Measurements from ENCODE around the gene BAK1.
A peak's percentile ranks its signal among the peaks of the same experiment; 100 is the strongest.

The BAK1 gene

DNA sequence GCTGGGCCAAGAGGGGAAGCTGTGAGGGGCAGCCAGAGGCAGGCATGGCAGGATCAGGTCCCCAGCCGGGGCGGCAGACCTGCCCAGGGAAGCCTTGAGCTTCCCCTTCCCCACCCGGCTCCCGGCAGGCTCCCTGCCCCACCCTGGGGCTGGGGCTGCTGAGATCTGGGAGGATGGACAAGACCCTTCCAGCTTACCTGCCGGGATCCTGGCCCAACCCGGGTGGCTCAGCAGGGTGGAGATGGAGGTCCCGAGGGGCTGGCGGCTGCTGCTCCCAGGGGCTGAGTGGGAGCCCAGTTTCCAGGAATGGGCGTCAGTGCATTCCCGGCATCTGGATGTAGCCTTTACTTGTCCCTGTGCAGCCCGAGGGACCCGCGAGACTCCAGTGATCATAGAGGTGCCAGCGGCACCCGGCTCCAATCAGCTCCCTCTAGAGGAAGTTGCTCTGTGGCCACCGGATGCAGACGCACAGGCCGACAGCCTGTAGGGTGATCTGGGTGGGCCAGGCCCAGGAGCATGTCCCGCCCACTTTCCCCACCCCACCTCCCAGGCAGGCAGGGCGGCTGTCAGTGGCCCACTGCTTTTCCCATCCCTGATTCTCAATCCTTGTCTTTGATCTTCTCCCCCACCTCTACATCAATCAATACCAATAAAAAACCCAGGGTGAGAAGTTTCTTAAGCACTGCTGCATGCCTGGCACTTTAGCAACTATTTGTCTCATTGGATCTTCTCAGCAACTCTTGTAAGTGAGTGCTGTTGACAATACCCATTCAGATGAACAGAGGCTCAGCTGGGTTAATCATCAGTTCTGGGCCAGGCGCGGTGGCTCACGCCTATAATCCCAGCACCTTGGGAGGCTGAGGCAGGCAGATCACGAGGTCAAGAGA is at the start of gene BAK1:
TSS of gene BAK1 (minus strand) at position 449 of the 887 bp plus-strand sequence. CDS start 2,672 bp downstream, outside the sequence.
- no peaks in the 10 kb centered on the region for H3K9me3 ChIP-seq (ENCODE audit: control insufficient read depth, low read depth, low read length)
- H3K9ac ChIP-seq (ENCODE audit: low read length) = peak within 1 kb of the TSS; percentile 67
- no peaks in the 10 kb centered on the region for H3K27me3 ChIP-seq (ENCODE audit: control insufficient read depth, insufficient read depth, low read length)
- peak within 1 kb of the TSS; percentile 59 for H3K27ac ChIP-seq (ENCODE audit: low read length)
- H3K4me1 ChIP-seq (ENCODE audit: control insufficient read depth, low read depth, low read length) = no peaks in the 10 kb centered on the region
- peaks cover 8% of the 10 kb centered on the region for H3K36me3 ChIP-seq (ENCODE audit: control insufficient read depth, low read depth, low read length)
- peak within 1 kb of the TSS; percentile 73 for H3K4me3 ChIP-seq (ENCODE audit: low read length)

- Histone ChIP-seq H3K9me3 (ENCODE audit: control insufficient read depth, low read depth, low read length) (no peaks in the 10 kb centered on the region), H3K9ac (ENCODE audit: low read length) (no peak overlapping the region), H3K4me3 (ENCODE audit: low read length) (no peak overlapping the region), H3K27ac (ENCODE audit: low read length) (no peak overlapping the region), H3K4me1 (ENCODE audit: control insufficient read depth, low read depth, low read length) (peaks cover 5% of the 10 kb centered on the region), H3K36me3 (ENCODE audit: control insufficient read depth, low read depth, low read length) (no peaks in the 10 kb centered on the region), H3K27me3 (ENCODE audit: control insufficient read depth, insufficient read depth, low read length) (peaks cover 6% of the 10 kb centered on the region)
Measured at GRCh38 chr6:33628401-33628964, 48.4 kb upstream of the BAK1 start.

DNA sequence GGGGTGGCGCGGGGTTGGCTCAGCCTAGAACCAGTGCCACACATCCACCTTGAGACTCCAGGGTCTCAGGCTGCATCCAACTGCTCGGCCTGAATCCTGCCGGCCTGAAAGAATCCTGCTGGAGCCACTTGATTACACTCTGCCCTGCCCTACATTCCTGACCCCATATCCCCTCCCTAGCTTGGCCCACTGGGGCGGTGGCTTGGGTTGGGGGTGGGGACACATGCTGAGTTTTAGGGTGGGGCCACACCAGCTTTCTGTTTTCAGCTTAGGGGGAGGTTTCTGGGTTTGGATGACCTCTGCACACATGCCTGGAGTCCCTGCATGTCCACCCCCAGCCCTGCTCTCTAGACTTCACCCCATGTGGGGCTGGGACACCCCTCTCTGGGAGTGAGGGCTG is 47.8 kb upstream of the BAK1 start:
- Histone ChIP-seq H3K27me3 (ENCODE audit: control insufficient read depth, insufficient read depth, low read length) (peaks cover 3% of the 10 kb centered on the region), H3K9me3 (ENCODE audit: control insufficient read depth, low read depth, low read length) (no peaks in the 10 kb centered on the region), H3K4me1 (ENCODE audit: control insufficient read depth, low read depth, low read length) (peaks cover 2% of the 10 kb centered on the region), H3K27ac (ENCODE audit: low read length) (no peak overlapping the region), H3K9ac (ENCODE audit: low read length) (no peak overlapping the region), H3K36me3 (ENCODE audit: control insufficient read depth, low read depth, low read length) (no peaks in the 10 kb centered on the region), H3K4me3 (ENCODE audit: low read length) (no peak overlapping the region)

DNA sequence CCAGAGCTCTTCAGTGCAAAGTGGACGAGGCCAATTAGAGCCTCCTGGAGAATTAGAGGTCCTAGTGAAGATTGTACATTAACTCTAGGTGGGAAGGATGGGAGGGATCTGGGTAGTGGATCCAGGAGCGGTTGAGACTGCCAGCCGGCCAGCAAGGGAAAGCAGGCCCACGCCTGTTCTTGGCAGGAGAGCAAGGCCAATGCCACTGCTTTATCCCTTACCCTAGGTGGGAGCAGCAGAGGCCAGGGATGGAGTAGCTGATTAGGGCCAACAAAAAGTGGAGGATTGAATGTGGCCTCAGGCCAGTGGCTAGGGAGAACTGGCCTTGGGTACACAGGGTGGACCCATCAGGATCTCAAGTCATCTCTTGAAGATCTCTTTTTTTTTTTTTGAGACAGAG is 44.8 kb upstream of the BAK1 start:
- Histone ChIP-seq H3K9ac (ENCODE audit: low read length) (no peak overlapping the region), H3K9me3 (ENCODE audit: control insufficient read depth, low read depth, low read length) (no peaks in the 10 kb centered on the region), H3K36me3 (ENCODE audit: control insufficient read depth, low read depth, low read length) (no peaks in the 10 kb centered on the region), H3K27ac (ENCODE audit: low read length) (no peak overlapping the region), H3K27me3 (ENCODE audit: control insufficient read depth, insufficient read depth, low read length) (peaks cover 26% of the 10 kb centered on the region), H3K4me1 (ENCODE audit: control insufficient read depth, low read depth, low read length) (peaks cover 7% of the 10 kb centered on the region), H3K4me3 (ENCODE audit: low read length) (no peak overlapping the region)

- Histone ChIP-seq H3K36me3 (ENCODE audit: control insufficient read depth, low read depth, low read length) (no peaks in the 10 kb centered on the region), H3K27me3 (ENCODE audit: control insufficient read depth, insufficient read depth, low read length) (peaks cover 35% of the 10 kb centered on the region), H3K9ac (ENCODE audit: low read length) (no peak overlapping the region), H3K9me3 (ENCODE audit: control insufficient read depth, low read depth, low read length) (no peaks in the 10 kb centered on the region), H3K4me3 (ENCODE audit: low read length) (no peak overlapping the region), H3K27ac (ENCODE audit: low read length) (no peak overlapping the region), H3K4me1 (ENCODE audit: control insufficient read depth, low read depth, low read length) (peaks cover 9% of the 10 kb centered on the region)
Measured at GRCh38 chr6:33623895-33624381, 43.9 kb upstream of the BAK1 start.

DNA sequence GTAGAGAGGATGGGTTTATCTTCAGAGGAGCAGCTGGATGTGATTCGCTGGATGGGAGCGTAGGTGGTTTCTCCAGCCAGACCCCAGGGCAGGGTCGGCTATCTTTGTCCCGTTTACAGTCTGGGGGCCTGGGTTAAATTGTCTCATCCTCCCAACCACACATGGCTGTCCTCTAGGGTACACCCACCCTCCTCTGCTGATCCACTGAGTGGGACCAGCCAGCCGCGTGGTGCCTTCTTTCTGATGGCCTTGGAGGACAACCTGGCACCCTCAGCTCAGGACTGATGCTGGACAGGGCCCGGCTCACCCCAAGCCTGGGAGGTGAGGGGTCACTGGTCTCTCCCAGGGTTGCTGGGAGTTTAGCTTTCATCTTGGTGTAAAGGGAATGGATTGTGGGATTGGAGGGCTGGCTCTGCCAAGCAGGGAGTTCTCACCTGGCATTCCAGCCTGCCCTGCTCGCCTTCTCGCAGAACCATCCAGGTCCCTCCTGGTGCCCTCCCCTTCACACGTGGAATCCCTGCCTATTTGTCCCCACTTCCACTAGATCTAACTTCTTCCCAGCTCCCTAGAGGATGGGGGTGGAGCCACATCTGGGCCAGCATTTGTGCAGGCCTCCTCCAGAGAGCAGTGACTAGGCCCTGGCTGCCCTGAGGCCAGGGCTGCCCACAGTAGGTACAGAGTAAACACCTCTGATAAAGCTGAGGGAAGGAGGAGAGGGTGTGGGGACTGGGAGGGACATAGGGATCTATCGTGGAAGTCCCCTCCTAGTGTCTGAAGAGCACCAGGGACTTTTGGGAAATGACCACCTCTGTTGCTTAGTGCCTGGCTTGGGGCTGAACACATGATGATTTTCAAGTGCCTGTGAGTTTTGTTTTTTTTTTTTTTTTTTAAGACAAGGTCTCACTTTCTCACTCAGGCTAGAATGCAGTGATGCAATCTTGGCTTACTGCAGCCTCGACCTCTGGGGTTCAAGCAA is 42.7 kb upstream of the BAK1 start:
- Histone ChIP-seq H3K9me3 (ENCODE audit: control insufficient read depth, low read depth, low read length) (no peaks in the 10 kb centered on the region), H3K36me3 (ENCODE audit: control insufficient read depth, low read depth, low read length) (no peaks in the 10 kb centered on the region), H3K4me3 (ENCODE audit: low read length) (peak overlapping the region; percentile 68), H3K9ac (ENCODE audit: low read length) (peak overlapping the region; percentile 19), H3K27ac (ENCODE audit: low read length) (no peak overlapping the region), H3K4me1 (ENCODE audit: control insufficient read depth, low read depth, low read length) (peaks cover 9% of the 10 kb centered on the region), H3K27me3 (ENCODE audit: control insufficient read depth, insufficient read depth, low read length) (peaks cover 38% of the 10 kb centered on the region)

DNA sequence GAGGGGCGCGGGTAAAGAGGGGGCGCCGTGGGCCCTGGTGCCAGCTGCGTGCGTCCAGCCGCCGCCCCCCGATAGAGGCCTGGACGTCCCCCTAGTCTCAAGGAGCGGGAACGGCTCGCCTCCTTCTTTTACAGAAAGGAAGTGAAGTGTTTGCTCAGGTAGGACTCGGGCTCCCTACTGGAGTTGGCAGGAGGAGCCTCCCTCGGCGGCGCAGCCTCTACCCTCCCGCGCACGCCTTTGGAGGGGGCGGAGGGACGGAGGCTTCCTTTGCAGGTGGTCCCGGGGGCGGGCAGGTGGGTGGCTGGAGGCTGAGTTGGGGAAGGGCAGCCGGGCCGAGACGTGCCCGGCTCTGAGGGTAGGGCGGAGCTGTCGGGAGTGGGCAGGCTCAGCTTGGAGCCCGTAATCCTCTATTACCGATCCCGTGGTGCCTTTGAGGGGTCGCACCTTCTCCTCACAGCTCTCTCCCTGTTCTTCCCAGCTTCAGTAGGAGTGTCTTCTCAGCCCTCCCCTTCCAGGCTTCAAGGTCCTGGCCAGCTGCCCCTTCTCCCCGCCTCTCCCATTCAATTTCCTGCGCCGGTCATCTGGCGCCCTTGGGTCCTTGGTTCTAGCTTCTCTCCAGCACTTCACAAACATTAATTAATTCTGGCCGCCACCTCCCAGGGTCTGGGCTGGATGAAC is 41.8 kb upstream of the BAK1 start:
- Histone ChIP-seq H3K9me3 (ENCODE audit: control insufficient read depth, low read depth, low read length) (no peaks in the 10 kb centered on the region), H3K9ac (ENCODE audit: low read length) (peak overlapping the region; percentile 19), H3K27ac (ENCODE audit: low read length) (no peak overlapping the region), H3K4me1 (ENCODE audit: control insufficient read depth, low read depth, low read length) (peaks cover 9% of the 10 kb centered on the region), H3K4me3 (ENCODE audit: low read length) (peak overlapping the region; percentile 68), H3K36me3 (ENCODE audit: control insufficient read depth, low read depth, low read length) (no peaks in the 10 kb centered on the region), H3K27me3 (ENCODE audit: control insufficient read depth, insufficient read depth, low read length) (peaks cover 38% of the 10 kb centered on the region)

DNA sequence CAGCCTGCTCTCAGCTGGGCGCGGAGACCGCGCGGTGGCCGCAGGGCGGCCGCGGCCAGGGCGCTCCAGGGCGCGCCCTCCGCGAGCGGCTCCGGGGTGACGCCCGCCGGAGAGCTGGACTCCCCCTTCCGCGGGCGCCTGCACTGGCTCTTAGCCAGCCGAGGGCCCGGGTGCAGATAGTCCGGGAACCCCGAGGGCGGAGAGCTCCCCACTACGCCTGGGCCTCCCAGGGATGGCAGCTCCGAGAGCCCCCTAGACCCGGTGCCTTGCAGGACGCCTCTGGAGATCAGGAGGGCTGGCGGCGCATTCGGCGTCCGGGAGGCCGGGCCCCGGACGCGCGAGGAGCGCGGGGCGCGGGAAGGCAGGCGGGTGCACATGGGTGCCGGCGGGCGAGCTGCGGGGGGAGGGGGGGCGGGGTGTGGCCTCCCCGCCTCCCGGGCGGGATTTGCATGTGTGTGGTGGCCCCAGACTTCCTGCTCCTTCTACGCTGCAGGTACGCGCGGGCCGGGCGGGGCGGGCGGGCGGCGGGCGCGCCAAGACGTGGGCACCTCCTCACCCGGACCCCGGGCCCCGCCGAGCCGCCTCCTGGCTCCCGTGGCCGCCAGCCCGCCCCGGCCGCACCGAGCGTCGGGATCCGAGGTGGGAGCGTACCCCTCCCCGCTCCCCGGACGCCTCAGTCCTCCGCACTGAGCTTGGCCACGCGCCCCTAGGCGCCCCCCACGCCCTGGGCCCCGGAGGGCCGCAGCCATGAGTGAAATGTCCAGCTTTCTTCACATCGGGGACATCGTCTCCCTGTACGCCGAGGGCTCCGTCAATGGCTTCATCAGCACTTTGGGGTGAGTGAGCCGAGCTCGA is 41.0 kb upstream of the BAK1 start, which contains the start of gene ITPR3:
TSS of gene ITPR3 (plus strand) at position 467 of the 855 bp plus-strand sequence. CDS start at position 748, 281 bp downstream.
- Histone ChIP-seq H3K4me1 (ENCODE audit: control insufficient read depth, low read depth, low read length) (peaks cover 9% of the 10 kb centered on the region), H3K4me3 (ENCODE audit: low read length) (peak within 1 kb of the TSS; percentile 84), H3K27ac (ENCODE audit: low read length) (no peak within 1 kb of the TSS), H3K36me3 (ENCODE audit: control insufficient read depth, low read depth, low read length) (no peaks in the 10 kb centered on the region), H3K27me3 (ENCODE audit: control insufficient read depth, insufficient read depth, low read length) (peaks cover 38% of the 10 kb centered on the region), H3K9me3 (ENCODE audit: control insufficient read depth, low read depth, low read length) (no peaks in the 10 kb centered on the region), H3K9ac (ENCODE audit: low read length) (peak within 1 kb of the TSS; percentile 50)

GRCh38 chr6:33620158-33620855 is 40.2 kb upstream of the BAK1 start:
- Histone ChIP-seq H3K9me3 (ENCODE audit: control insufficient read depth, low read depth, low read length) (no peaks in the 10 kb centered on the region), H3K27me3 (ENCODE audit: control insufficient read depth, insufficient read depth, low read length) (peaks cover 38% of the 10 kb centered on the region), H3K36me3 (ENCODE audit: control insufficient read depth, low read depth, low read length) (no peaks in the 10 kb centered on the region), H3K4me1 (ENCODE audit: control insufficient read depth, low read depth, low read length) (peaks cover 9% of the 10 kb centered on the region), H3K4me3 (ENCODE audit: low read length) (peak overlapping the region; percentile 84), H3K9ac (ENCODE audit: low read length) (peak overlapping the region; percentile 50), H3K27ac (ENCODE audit: low read length) (no peak overlapping the region)
